Activated CD4-positive, alpha-beta T cell treated with anti-CD3 and anti-CD28 coated beads, Interleukin-2, amount 50 U/mL, for 48 hours (primary cell): Measurements from ENCODE around the gene PRSS2.

Source experiments
- DNase-seq, 2 experiments: peaks; one replicate each; pipeline ENCODE4 v3.0.0-alpha.2; 2020

PRSS2 gene

DNA sequence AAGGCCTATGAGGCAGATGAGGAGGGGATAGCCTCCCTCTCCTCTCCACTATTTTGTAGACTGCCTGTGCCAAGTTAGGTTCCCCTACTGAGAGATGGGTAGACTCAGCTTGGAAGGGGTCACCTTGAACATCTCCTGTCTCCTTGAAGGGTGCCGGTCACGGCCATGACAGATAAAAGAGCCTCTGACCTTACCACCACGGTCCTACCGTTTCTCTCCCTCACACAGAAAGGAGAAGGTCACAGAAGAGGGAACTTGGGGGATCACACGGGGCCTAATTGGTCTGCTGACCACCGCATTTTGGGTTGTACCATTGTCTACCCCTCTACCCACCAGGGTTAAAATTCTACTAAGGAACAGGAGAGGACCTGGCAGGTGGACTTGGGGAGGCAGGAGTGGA lies 17.0 kb downstream of the PRSS2 start:
- peak in 1 of 2 experiments; percentile 10 for DNase-seq

DNA sequence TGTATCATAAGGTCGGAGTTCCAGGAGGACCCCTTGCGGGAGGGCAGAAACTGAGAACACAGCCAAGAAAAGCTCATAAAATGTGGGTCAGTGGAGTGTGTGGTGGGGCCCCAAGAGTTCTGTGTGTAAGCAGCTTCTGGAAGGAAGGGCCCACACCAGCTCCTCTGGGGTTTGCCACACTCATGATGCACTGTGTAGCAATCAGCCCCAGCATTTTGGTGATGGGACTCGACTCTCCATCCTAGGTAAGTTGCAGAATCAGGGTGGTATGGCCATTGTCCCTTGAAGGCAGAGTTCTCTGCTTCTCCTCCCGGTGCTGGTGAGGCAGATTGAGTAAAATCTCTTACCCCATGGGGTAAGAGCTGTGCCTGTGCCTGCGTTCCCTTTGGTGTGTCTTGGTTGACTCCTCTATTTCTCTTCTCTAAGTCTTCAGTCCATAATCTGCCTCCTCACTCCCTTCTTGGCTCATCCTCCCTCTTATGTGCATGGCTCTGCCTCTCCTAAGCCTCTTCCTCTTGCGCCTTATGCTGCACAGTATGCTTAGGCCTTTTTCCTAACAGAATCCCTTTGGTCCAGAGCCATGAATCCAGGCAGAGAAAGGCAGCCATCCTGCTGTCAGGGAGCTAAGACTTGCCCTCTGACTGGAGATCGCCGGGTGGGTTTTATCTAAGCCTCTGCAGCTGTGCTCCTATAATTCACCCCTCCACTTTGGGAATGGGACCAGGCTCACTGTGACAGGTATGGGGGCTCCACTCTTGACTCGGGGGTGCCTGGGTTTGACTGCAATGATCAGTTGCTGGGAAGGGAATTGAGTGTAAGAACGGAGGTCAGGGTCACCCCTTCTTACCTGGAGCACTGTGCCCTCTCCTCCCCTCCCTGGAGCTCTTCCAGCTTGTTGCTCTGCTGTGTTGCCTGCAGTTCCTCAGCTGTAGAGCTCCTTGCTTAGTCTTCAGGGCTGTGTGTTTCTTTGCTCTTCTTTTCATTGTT lies 17.8 kb downstream of the PRSS2 start:
- DNase-seq = peak in 1 of 2 experiments; percentile 14

DNA sequence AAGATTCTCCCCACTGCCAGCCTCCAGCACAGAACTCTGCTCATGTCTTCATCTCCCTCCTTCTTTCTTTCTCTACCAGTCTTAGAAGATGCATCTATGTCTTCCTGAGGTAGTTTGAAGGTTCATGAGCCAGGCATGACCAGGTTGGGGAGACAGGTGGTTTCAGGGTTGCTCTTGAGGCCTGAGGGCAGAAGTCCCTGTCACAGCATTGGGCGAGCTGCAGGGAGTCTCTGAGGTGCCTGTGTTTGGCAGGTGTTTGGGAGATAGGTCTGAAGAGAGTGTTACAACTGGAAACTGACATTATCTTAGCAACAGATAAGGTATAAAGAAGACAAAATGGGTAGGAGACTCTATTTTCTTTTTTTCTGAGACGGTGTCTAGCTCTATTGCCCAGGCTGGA lies 18.7 kb downstream of the PRSS2 start:
- DNase-seq = peak in 1 of 2 experiments; percentile 23

GRCh38 chr7:142790056-142790455 lies 19.3 kb downstream of the PRSS2 start:
- DNase-seq = peak in 1 of 2 experiments; percentile 21

DNA sequence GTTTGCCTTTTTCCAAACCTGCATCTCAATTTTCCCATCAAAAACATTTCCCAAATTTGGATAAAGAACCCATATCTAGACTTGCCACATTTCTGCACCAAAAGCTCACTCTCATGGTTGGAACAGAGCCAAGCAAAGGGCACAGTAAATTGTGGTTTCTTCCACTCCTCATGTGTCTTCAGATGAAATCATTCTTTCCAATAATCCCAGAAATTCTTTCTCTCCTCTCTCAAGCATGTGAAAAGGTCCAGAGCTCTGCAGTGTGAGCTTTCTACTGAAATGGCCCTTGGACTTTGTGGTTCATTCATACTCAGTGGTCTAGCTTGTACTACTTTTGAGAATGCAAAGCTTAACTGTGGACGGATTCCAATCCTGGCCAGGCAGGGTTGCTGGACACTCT lies 19.8 kb downstream of the PRSS2 start:
- DNase-seq = no peak

GRCh38 chr7:142791502-142791901 lies 20.7 kb downstream of the PRSS2 start:
- DNase-seq = peak in 1 of 2 experiments; percentile 22

GRCh38 chr7:142792129-142792528 lies 21.4 kb downstream of the PRSS2 start:
- DNase-seq = peak in 1 of 2 experiments; percentile 7

DNA sequence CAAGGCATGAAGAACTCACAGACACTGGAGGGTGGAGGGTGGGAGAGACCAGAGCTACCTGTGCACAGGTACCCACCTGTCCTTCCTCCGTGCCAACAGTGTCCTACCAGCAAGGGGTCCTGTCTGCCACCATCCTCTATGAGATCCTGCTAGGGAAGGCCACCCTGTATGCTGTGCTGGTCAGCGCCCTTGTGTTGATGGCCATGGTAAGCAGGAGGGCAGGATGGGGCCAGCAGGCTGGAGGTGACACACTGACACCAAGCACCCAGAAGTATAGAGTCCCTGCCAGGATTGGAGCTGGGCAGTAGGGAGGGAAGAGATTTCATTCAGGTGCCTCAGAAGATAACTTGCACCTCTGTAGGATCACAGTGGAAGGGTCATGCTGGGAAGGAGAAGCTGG lies 21.8 kb downstream of the PRSS2 start:
- no peak for DNase-seq

DNA sequence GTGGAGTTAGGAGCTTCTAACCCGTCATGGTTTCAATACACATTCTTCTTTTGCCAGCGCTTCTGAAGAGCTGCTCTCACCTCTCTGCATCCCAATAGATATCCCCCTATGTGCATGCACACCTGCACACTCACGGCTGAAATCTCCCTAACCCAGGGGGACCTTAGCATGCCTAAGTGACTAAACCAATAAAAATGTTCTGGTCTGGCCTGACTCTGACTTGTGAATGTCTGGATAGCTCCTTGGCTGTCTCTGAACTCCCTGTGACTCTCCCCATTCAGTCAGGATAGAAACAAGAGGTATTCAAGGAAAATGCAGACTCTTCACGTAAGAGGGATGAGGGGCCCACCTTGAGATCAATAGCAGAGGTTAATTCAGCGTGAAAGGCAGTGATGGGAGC lies 22.4 kb downstream of the PRSS2 start:
- no peak for DNase-seq

DNA sequence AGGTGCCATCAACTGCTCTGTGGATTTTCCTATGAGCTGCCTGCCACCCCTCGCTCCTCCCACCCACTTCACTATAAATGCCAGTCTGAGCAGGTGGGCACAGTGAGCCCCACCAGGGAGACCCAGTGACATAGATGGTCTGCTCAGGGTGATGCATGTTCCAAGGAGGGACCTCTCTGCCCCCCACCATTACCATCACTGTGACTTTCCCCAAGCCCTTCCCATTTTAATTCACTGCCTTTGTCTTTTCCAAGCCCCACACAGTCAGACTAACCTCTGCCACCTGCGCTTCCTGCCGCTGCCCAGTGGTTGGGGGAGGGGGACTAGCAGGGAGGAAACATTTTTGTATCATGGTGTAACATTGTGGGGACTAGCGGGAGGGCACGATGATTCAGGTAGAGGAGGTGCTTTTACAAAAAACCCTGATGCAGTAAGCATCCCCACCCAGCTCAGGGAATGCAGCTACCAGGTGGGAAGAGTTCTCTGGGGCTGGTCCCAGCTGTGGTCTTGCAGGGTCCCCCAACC lies 24.6 kb downstream of the PRSS2 start:
- peak in 1 of 2 experiments; percentile 68 for DNase-seq

DNA sequence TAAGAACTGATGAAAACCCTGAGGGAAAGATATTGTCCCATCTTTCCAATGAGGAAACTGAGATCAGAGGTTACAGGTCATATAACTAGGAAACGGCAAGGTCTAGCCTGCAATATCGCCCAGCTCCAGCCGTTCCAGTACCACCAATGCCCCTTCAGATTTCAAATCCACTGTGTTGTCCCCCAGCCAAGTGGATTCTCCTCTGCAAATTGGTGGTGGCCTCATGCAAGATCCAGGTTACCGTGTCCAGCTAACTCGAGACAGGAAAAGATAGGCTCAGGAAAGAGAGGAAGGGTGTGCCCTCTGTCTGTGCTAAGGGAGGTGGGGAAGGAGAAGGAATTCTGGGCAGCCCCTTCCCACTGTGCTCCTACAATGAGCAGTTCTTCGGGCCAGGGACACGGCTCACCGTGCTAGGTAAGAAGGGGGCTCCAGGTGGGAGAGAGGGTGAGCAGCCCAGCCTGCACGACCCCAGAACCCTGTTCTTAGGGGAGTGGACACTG lies 25.3 kb downstream of the PRSS2 start:
- DNase-seq = peak in 1 of 2 experiments; percentile 11

GRCh38 chr7:142796501-142797390 lies 26.0 kb downstream of the PRSS2 start:
- peak in 1 of 2 experiments; percentile 39 for DNase-seq

- DNase-seq = peak in 1 of 2 experiments; percentile 57
These were observed 26.9 kb downstream of the PRSS2 start for GRCh38 chr7:142797391-142798377.

- peak in 1 of 2 experiments; percentile 48 for DNase-seq
These were observed 28.0 kb downstream of the PRSS2 start for GRCh38 chr7:142798451-142799436.

GRCh38 chr7:142799437-142799835 lies 28.7 kb downstream of the PRSS2 start:
- peak in 1 of 2 experiments; percentile 27 for DNase-seq

- no peak for DNase-seq
These were observed 29.3 kb downstream of the PRSS2 start for GRCh38 chr7:142800088-142800487.

- DNase-seq = peak in 1 of 2 experiments; percentile 35
These were observed 30.0 kb downstream of the PRSS2 start for GRCh38 chr7:142800699-142801260.

DNA sequence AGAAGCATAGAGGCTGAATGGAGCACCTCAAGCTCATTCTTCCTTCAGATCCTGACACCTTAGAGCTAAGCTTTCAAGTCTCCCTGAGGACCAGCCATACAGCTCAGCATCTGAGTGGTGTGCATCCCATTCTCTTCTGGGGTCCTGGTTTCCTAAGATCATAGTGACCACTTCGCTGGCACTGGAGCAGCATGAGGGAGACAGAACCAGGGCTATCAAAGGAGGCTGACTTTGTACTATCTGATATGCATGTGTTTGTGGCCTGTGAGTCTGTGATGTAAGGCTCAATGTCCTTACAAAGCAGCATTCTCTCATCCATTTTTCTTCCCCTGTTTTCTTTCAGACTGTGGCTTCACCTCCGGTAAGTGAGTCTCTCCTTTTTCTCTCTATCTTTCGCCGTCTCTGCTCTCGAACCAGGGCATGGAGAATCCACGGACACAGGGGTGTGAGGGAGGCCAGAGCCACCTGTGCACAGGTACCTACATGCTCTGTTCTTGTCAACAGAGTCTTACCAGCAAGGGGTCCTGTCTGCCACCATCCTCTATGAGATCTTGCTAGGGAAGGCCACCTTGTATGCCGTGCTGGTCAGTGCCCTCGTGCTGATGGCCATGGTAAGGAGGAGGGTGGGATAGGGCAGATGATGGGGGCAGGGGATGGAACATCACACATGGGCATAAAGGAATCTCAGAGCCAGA lies 31.0 kb downstream of the PRSS2 start:
- peak in 1 of 2 experiments; percentile 18 for DNase-seq

DNA sequence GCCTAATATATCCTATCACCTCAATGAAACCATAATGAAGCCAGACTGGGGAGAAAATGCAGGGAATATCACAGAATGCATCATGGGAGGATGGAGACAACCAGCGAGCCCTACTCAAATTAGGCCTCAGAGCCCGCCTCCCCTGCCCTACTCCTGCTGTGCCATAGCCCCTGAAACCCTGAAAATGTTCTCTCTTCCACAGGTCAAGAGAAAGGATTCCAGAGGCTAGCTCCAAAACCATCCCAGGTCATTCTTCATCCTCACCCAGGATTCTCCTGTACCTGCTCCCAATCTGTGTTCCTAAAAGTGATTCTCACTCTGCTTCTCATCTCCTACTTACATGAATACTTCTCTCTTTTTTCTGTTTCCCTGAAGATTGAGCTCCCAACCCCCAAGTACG lies 31.5 kb downstream of the PRSS2 start:
- no peak for DNase-seq
